GM20431 (cell line): ENCODE measurements around the gene CELSR1.

ENCODE experiments used
- in situ Hi-C: fragments of 300-500 bp; cut with MseI, MboI; formaldehyde crosslinking; loops from one replicate; pipeline ENCODE4 v1.15.0; 2020; ENCODE audit warnings: low sequenced_read_pairs; ENCODE audit not compliant: unreplicated experiment

CELSR1 gene

DNA sequence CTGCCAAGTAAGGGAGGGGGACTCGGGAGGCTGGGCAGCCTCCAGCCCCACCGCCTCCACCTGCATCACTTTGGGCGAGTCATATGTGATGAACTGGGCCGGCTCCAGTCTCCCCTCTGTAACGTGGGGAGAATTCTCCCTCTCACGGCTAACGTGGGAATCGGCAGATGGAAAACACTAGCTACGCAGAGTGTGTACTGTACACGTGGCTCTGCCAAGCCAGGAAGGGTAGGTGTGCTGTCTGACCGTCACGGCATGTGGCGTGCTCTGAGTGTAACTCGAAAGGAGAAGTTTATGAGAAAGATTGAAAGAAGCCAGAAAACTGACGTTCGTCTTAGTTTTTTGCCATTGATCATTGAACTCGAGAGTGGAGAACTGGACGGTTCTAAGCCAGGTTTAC, 188.2 kb downstream of the CELSR1 start:
- in situ Hi-C loops = no loop called here

- in situ Hi-C loops = no loop called here
Measured at GRCh38 chr22:46348099-46348695, 189.2 kb downstream of the CELSR1 start.

GRCh38 chr22:46347646-46348045, 189.8 kb downstream of the CELSR1 start:
- in situ Hi-C loops = no loop called here

DNA sequence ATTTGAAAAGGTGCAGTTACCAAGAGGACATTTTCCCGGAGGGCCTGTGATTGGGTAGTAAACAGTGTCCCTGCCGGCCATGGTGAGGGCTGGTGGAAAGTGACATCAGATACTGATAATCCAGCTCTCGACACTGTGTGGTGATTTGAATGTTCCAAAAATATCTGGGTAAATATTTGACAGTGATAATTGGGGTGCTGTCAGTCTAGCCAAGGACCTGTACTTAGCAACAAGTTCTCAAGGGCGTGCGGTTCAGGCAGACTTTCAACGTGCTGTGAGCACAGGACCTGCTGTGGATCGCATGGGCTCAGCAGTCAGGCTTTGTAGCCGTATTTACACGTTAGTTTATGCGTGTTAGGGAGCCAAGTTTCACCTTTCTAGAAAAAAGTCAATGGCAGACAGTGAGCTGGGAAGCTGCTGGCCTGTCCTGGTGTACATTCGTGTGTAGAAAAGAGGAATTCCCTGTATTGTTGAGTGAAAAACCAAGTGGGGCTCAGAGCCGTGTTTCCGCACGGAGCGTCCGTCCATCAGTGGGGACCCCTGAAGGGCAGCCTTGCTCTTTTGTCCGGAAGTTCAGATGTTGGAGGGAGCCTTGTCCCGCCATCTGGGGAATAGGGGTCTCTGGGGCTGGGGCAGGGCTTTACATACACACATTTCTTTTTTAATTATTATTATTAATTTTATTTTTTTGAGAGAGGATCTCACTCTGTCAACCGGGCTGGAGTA, 190.6 kb downstream of the CELSR1 start:
- in situ Hi-C loops = no loop called here

DNA sequence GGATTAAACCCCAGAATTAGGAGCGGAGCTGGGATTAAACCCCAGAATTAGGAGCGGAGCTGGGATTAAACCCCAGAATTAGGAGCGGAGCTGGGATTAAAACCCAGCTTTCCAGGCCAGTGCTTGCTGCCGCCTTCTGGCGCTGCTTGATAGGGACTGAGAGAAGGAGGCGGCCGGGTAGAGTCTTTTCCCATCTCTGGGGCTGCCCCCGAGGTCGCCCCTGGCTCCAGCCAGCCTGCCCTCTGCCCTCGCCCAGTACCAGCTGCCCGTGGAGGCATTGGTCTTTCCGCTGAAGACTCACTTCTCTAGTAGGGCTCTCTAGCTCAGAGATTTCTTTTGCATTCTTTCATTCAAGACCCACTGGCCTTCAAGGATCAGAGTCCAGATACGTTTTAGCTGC, 196.7 kb downstream of the CELSR1 start:
- in situ Hi-C loops = no loop called here

DNA sequence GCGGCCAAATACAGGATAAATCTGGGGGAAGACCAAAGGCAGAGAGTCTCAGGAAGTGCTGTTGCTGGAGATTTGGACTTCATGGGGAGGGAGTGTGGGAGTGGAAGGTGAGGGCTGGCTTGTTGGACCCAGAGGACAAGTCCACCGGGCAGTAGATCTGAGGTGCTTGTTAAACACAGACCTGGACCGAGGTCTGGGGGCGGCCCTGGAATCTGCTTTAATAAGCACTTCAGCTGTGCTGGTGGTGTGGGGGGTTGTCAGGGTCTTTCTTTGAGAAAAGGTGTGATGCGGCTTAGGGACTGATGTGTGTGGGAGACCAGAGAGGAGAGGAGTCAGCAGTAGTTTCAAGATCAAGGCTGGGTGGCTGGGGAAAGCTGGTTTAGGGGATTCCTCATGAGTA, 197.5 kb downstream of the CELSR1 start:
- in situ Hi-C loops = no loop called here

DNA sequence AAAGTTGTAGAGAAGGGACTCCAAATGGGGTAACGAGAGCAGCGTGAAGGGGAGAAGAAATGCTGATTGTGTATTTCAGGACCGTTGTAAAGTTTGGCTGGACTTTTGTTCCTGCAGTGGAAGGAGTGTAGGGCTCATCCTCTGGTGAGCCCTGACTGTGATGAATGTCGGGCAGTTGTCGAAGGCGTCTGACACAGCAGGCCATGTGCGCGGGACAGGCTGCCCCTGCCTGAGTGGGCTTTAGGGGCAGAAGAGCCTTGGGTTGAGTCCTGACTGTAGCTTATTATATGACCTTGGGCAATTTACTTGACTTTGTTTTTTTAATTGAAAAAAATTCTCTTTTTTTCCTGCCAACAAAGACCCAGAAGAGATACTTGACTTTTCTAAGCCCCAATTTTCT, 198.8 kb downstream of the CELSR1 start:
- in situ Hi-C loops = no loop called here

DNA sequence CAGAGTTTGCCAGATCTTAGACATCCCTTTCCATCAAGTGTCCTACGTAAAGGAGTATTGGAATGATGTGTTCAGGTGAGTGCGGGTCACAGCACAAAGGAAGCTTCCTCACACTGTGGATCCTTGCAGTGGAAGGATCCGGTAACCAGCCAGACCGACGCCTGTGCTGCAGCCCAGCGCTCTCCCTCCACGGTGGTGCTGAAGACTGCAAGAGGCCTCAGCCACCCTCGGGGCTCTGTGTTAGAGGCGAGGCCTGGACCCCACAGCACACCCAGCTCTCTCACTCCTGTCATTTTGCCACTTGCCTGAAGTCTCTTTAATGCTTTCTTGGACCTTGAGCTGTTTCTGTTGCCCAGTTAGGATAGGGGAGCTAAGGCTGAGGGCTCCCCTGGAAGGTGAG, 199.6 kb downstream of the CELSR1 start:
- in situ Hi-C loops = no loop called here

GRCh38 chr22:46336119-46337078, 201.0 kb downstream of the CELSR1 start:
- in situ Hi-C loops = no loop called here

DNA sequence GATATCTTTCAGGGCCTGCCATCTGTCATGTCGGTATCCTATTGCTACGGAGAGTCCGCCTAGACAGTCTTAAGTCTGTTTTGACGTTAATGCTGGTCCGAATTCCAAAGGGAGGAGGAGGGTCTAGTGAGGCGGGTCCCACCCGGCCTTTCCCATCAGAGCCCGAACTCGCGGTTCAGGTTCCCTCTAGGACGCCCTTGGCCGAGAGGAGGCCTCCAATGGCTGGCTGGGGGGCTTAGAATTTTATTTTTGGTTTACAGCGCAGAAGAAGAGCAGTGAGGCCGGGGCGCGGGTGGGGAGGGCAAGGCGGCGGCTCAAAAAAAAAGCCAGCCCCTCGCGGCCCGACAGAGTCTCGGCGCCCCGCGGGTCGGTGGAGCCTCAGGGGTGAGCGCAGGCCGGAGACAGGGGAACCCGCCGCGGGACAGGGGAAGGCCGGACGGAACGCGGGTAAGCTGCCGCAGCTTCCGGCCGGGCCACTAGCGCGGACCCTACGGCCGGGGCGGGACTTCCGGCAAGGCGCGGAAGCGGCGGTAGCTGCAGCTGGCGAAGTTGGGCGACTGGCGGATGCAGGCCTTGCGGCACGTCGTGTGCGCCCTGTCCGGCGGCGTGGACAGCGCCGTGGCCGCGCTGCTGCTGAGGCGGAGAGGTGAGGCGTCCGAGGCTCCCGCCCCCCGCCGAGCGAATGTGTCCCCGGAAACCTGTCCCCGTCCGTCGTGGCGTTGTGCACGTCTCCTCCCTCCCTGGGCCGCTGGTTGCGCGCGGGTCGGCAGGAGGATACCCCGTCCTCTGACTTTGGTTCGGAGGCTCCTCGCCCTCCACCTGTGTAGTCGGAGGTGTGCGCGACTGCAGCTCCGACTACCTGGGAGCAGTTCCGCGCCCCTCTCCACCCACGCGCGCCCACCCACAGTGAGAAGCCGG, 202.0 kb downstream of the CELSR1 start, which contains the start of gene TRMU:
TRMU (plus strand) TSS at position 514 of the 918 bp plus-strand sequence; CDS start at position 565, 51 bp downstream.
- in situ Hi-C loops = no loop called here

DNA sequence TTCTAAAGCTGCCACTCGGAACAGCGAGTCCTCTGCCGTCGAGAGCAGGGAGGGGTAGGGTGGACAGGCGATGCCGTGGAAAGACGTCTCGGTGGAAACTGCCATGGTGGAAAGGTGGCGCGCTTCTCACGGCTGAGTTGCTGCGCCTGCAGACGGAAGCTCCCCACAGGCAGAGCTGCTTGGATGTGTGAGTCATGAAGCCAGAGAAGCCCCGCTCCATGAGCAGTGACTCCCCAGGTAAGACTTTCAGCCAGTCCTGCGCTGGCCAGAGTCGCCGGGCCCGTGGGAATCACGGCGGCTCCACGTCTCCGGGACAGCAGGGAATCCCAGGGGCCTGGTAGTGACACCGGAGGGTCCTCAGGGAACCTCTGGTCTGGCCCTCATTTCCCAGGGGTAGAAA, 205.9 kb downstream of the CELSR1 start:
- in situ Hi-C loops = no loop called here

DNA sequence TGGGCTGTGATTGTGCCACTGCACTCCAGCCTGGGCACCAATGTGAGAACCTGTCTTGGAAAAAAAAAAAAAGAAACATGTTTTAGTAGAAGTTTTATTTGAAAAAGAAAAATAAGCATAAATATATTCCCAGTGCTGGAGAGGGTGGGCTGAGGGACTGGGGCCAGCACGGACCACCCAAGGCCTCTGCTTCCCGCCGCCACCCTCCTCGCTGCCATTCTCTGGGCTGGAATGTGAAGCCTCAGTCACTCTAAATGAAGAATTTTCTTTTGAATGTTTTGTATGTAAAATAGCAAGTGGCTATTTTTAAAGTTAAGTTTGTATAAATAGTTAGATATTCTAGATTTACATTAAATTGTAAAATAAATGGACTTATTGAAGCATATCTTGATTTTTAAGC, 207.0 kb downstream of the CELSR1 start:
- in situ Hi-C loops = no loop called here

DNA sequence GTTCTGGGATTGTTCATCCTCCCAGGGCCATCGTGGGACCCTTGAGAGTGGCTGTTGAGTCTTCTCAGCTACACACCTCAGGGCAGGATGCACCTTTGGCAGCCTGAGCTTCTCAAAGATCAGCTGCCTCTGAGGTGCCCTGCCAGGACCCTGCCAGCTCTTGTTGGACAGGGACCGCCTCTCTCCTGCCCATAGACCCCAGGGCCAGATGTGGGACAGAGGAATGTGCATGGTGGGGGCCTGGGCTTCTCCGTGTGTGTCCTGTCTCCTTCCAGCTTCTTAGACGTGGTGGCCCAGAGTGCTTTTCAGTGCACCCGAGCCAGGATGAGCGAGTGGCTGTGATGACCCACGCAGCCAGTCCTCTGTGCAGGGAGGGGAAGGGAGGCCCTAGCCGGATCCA, 207.8 kb downstream of the CELSR1 start:
- in situ Hi-C loops = no loop called here

DNA sequence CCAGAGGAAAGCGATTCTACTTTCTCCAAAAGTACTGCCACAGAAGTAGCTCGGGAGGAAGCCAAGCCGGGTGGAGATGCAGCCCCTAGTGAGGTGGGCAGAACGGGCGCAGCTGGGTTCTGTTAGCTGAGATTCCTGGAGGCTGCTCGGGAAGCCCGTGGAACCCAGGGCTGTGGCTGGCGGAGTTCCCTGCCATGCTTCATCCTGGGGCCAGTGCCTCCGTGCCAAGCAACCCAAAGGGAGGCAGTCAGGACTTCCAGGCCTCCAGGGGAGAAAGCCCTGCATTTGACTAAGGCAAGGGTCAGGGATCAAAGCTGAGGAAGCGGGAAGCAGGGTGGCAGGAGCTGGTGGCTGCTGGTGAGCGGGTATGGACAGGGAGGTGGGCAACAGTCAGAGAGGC, 208.6 kb downstream of the CELSR1 start:
- in situ Hi-C loops = no loop called here

- in situ Hi-C loops = no loop called here
Measured at GRCh38 chr22:46327691-46328465, 209.5 kb downstream of the CELSR1 start.

- in situ Hi-C loops = no loop called here
Measured at GRCh38 chr22:46326066-46326680, 211.2 kb downstream of the CELSR1 start.

GRCh38 chr22:46323162-46323561, 214.3 kb downstream of the CELSR1 start:
- in situ Hi-C loops = loop anchor here (25.0 kb wide), 1 partner anchor 311 kb away; no protein-coding TSS in a partner anchor

GRCh38 chr22:46322711-46323110, 214.7 kb downstream of the CELSR1 start:
- in situ Hi-C loops = loop anchor here (25.0 kb wide), 1 partner anchor 310 kb away; no protein-coding TSS in a partner anchor
